Neuronal stem cell (in vitro differentiated cells): ENCODE measurements around the gene GUCA1A.
A peak's percentile ranks its signal among the peaks of the same experiment; 100 is the strongest.

Experiments
- DNase-seq: peaks from one replicate; pipeline ENCODE4 v3.0.0-alpha.2; 2013; ENCODE audit warnings: low spot score
- H2AFZ ChIP-seq: one replicate; pipeline ENCODE4 v1.6.1; 2013; ENCODE audit warnings: mild to moderate bottlenecking, low read length, inconsistent platforms
- H2AK5ac ChIP-seq: 2 replicates; pipeline ENCODE4 v1.6.1; 2013; ENCODE audit warnings: low read depth, mild to moderate bottlenecking, inconsistent platforms, low read length, moderate library complexity, mixed read lengths
- H2BK120ac ChIP-seq: 2 replicates; pipeline ENCODE4 v1.6.1; 2013; ENCODE audit warnings: low read depth, mild to moderate bottlenecking, inconsistent platforms, low read length, moderate library complexity, mixed read lengths
- H2BK12ac ChIP-seq: one replicate; pipeline ENCODE4 v1.6.1; 2013; ENCODE audit warnings: low read length, inconsistent platforms
- H2BK15ac ChIP-seq: 2 replicates; pipeline ENCODE4 v1.6.1; 2013; ENCODE audit warnings: mild to moderate bottlenecking, low read length, inconsistent platforms, mixed read lengths
- H2BK5ac ChIP-seq: one replicate; pipeline ENCODE4 v1.6.1; 2013; ENCODE audit warnings: inconsistent platforms, mild to moderate bottlenecking, low read length, moderate library complexity
- H3K14ac ChIP-seq: one replicate; pipeline ENCODE4 v1.6.1; 2013; ENCODE audit warnings: low read length, inconsistent platforms
- H3K18ac ChIP-seq: 2 replicates; pipeline ENCODE4 v1.6.1; 2013; ENCODE audit warnings: low read length, inconsistent platforms
- H3K23ac ChIP-seq: 2 replicates; pipeline ENCODE4 v1.6.1; 2013; ENCODE audit warnings: low read depth, mild to moderate bottlenecking, mixed read lengths, low read length, inconsistent platforms; ENCODE audit not compliant: poor library complexity
- H3K27ac ChIP-seq: replicated peaks from 3 replicates; pipeline ENCODE4 v1.5.1; 2013; ENCODE audit warnings: low read length, inconsistent platforms
- H3K27me3 ChIP-seq, 3 experiments: 2 replicates each; pipeline ENCODE4 v1.6.1; 2013; ENCODE audit warnings: low read length in 3 of 3, mild to moderate bottlenecking in 2 of 3, inconsistent platforms in 1 of 3, low read depth in 1 of 3, mixed read lengths in 1 of 3, moderate library complexity in 1 of 3; ENCODE audit not compliant: control insufficient read depth in 3 of 3, insufficient read depth in 3 of 3
- H3K36me3 ChIP-seq, 2 donors: replicated peaks in 1 of 2; 2 replicates each; pipeline ENCODE4 v1.6.1; 2013; ENCODE audit warnings: low read length in 2 of 2; ENCODE audit not compliant: control insufficient read depth in 2 of 2, insufficient read depth in 2 of 2
- H3K4ac ChIP-seq: 2 replicates; pipeline ENCODE4 v1.6.1; 2013; ENCODE audit warnings: inconsistent platforms, mild to moderate bottlenecking, low read length, moderate library complexity
- H3K4me1 ChIP-seq, 2 donors: 1 replicate in 1 of 2; 2 replicates in 1 of 2; pipeline ENCODE4 v1.6.1; 2013; ENCODE audit warnings: low read length in 2 of 2, low read depth in 1 of 2; ENCODE audit not compliant: control insufficient read depth in 2 of 2, insufficient read depth in 1 of 2
- H3K4me2 ChIP-seq: one replicate; pipeline ENCODE4 v1.6.1; 2013; ENCODE audit warnings: mild to moderate bottlenecking, low read length, inconsistent platforms; ENCODE audit not compliant: insufficient read depth, poor library complexity, severe bottlenecking
- H3K4me3 ChIP-seq, 2 donors: 2 replicates each; pipeline ENCODE4 v1.5.1; 2013; ENCODE audit warnings: low read length in 2 of 2, mild to moderate bottlenecking in 2 of 2, inconsistent platforms in 1 of 2, moderate library complexity in 1 of 2
- H3K79me1 ChIP-seq: one replicate; pipeline ENCODE4 v1.6.1; 2013; ENCODE audit warnings: low read depth, mild to moderate bottlenecking, inconsistent platforms, low read length, moderate library complexity
- H3K9ac ChIP-seq: one replicate; pipeline ENCODE4 v1.6.1; 2013; ENCODE audit warnings: mild to moderate bottlenecking, low read depth, low read length, inconsistent platforms; ENCODE audit not compliant: poor library complexity
- H3K9me3 ChIP-seq, 2 donors: replicated peaks in 1 of 2; 2 replicates each; pipeline versions ENCODE3 to v1.6.1; 2013; ENCODE audit warnings: low read length in 2 of 2, mild to moderate bottlenecking in 2 of 2, inconsistent platforms in 1 of 2, low read depth in 1 of 2, mixed read lengths in 1 of 2, moderate library complexity in 1 of 2; ENCODE audit not compliant: control insufficient read depth in 2 of 2, insufficient read depth in 1 of 2
- H4K8ac ChIP-seq: one replicate; pipeline ENCODE4 v1.6.1; 2013; ENCODE audit warnings: low read depth, mild to moderate bottlenecking, inconsistent platforms, low read length, moderate library complexity
- H4K91ac ChIP-seq: one replicate; pipeline ENCODE4 v1.6.1; 2013; ENCODE audit warnings: low read length, low read depth, mild to moderate bottlenecking, inconsistent platforms; ENCODE audit not compliant: poor library complexity
- WGBS, 2 donors: extraction: QIAGEN DNeasy Blood & Tissue Kit; methylation state at CpG; one replicate each; pipeline ENCODE4 v1.1.7; 2013; ENCODE audit warnings: missing lambda C conversion rate in 2 of 2, mixed read lengths in 1 of 2; ENCODE audit not compliant: insufficient read length in 2 of 2, insufficient replicate concordance in 1 of 2; ENCODE audit errors: extremely low coverage in 2 of 2; 5-methylcytosine and 5-hydroxymethylcytosine counted together

GUCA1A gene

DNA sequence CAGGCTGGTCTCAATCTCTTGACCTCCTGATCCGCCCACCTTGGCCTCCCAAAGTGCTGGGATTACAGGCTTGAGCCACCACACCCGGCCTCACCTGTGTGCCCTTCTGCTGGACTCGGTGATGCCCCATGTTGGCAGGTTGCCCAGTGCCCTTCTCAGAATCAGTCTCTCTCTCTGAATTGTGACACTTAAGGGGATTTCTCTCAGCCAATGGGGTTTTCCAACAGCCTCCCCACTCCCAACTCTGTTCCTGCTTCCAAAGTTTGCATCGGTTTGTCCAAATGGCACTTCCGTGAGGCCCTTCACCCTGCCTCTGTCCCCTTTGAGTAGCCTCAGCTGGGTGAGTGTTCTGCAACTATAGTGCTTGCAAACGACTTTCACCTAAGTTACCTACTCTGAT is 47.6 kb downstream of the GUCA1A start:
- no peak overlapping the region for H3K4me3 ChIP-seq
- no peak overlapping the region for H3K23ac ChIP-seq
- H2BK5ac ChIP-seq = no peak overlapping the region
- no peak overlapping the region for H3K27ac ChIP-seq
- H2BK15ac ChIP-seq = no peak overlapping the region
- H3K27me3 ChIP-seq = no peaks in the 10 kb centered on the region
- no peak overlapping the region for H3K14ac ChIP-seq
- H3K79me1 ChIP-seq = peaks cover 2% of the 10 kb centered on the region
- peak overlapping the region; percentile 29 for H2AFZ ChIP-seq
- no peak overlapping the region for H3K4ac ChIP-seq
- DNase-seq = no peak
- H3K4me2 ChIP-seq = no peak overlapping the region
- H3K4me1 ChIP-seq = peaks cover 0 to 3% of the 10 kb centered on the region in 2 donors
- H3K36me3 ChIP-seq = no peaks in the 10 kb centered on the region
- H3K9ac ChIP-seq = no peak overlapping the region
- no peak overlapping the region for H2BK12ac ChIP-seq
- H3K18ac ChIP-seq = no peak overlapping the region
- no peak overlapping the region for H2AK5ac ChIP-seq
- H4K91ac ChIP-seq = no peak overlapping the region
- no peaks in the 10 kb centered on the region for H3K9me3 ChIP-seq
- no peak overlapping the region for H2BK120ac ChIP-seq
- no peak overlapping the region for H4K8ac ChIP-seq
- WGBS, 2 donors = no CpG with 5 or more reads among the region's 6 CpGs

DNA sequence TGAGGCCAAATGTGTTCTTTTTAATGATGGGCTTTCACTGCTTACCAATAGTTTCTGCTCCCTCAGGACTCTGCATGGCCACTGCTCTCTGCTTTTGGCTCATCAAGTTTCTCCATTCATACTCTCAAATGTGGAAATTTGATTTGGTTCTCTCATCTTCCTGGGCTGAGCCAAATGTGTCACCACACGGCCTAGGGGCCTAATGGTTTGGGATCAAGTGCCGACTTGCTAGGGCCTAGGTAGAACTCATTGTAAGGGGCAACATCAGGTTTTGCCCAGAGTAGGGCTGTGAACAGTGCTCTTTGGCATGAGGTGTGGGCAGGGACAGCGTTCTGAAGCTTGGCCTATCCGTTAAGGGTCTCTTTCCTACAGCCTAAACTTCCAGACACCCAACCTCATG is 48.4 kb downstream of the GUCA1A start:
- H3K4ac ChIP-seq = no peak overlapping the region
- no peak overlapping the region for H2BK120ac ChIP-seq
- no peak overlapping the region for H4K8ac ChIP-seq
- no peak overlapping the region for H3K23ac ChIP-seq
- no peak overlapping the region for H2BK15ac ChIP-seq
- no peaks in the 10 kb centered on the region for H3K9me3 ChIP-seq
- H3K36me3 ChIP-seq = peaks cover 0 to under 1% of the 10 kb centered on the region in 2 donors
- H3K27me3 ChIP-seq = no peaks in the 10 kb centered on the region
- no peak overlapping the region for H3K27ac ChIP-seq
- H3K4me1 ChIP-seq = peaks cover 0 to 2% of the 10 kb centered on the region in 2 donors
- H3K4me3 ChIP-seq = no peak overlapping the region
- H3K18ac ChIP-seq = no peak overlapping the region
- no peak overlapping the region for H2BK12ac ChIP-seq
- H2BK5ac ChIP-seq = no peak overlapping the region
- DNase-seq = no peak
- H3K4me2 ChIP-seq = no peak overlapping the region
- H2AFZ ChIP-seq = peak overlapping the region; percentile 29
- no peaks in the 10 kb centered on the region for H3K79me1 ChIP-seq
- no CpG with 5 or more reads among the region's 4 CpGs for WGBS, 2 donors
- H3K9ac ChIP-seq = no peak overlapping the region
- no peak overlapping the region for H4K91ac ChIP-seq
- H3K14ac ChIP-seq = no peak overlapping the region
- no peak overlapping the region for H2AK5ac ChIP-seq

DNA sequence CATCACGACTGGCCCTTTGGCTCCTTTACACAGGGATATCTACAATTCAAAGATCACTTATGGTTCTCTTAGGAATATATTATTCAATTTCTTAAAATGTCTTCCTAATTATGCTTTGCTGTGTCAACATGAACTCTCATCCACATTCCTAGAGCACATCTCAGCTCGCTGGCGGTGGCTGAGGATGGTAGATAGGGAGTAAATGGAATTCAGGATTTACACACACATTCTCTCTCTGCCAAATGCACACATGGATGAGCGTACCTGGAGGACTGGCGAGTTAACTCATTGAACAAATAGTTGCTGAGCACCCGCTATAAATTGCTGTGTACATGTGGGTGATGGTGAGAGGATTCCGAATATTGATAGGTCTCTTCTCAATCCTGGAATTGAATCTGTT is 49.3 kb downstream of the GUCA1A start:
- Histone ChIP-seq H3K9ac (no peak overlapping the region), H3K9me3 (no peaks in the 10 kb centered on the region), H3K79me1 (no peaks in the 10 kb centered on the region), H3K27me3 (no peaks in the 10 kb centered on the region), H3K4ac (no peak overlapping the region), H3K23ac (no peak overlapping the region), H2BK5ac (no peak overlapping the region), H3K27ac (no peak overlapping the region), H2BK120ac (no peak overlapping the region), H2BK15ac (no peak overlapping the region), H2AFZ (no peak overlapping the region), H3K36me3 (peaks cover 2 to 9% of the 10 kb centered on the region in 2 donors), H3K18ac (no peak overlapping the region), H2AK5ac (no peak overlapping the region), H4K91ac (no peak overlapping the region), H2BK12ac (no peak overlapping the region), H3K4me3 (no peak overlapping the region), H3K4me1 (no peaks in the 10 kb centered on the region), H3K4me2 (no peak overlapping the region), H3K14ac (no peak overlapping the region), H4K8ac (no peak overlapping the region)
- no CpG with 5 or more reads among the region's 7 CpGs for WGBS, 2 donors
- DNase-seq = no peak

DNA sequence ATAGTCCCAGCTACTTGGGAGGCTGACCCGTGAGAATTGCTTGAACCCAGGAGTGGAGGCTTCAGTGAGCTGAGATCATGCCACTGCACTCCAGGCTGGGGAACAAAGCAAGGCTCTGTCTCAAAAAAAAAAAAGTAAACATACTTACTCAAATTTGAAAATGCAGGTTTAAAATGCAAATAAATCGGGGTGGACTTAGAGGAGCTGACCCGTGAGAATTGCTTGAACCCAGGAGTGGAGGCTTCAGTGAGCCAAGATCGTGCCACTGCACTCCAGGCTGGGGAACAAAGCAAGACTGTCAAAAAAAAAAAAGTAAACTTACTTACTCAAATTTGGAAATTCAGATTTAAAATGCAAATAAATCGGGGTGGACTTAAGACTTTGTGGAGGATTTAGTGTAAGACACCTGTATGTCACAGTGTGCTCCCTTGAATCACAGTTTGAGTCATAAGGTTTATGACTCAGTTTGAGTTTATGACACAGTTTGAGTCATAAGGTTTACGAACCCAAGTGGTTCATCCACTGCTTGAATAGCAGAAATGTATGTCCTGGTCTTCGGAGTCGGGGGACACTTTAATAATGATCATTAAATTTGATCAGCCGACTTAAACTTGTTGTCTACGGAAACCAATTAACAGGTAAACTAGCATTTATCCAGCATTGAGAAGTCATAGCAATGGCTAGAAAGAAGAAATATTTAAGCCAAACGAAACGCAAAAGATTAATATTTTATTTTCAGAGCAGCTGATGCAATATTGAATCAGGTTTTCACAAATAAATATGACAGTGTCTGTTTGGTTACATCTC is 51.3 kb downstream of the GUCA1A start:
- H2BK12ac ChIP-seq = no peak overlapping the region
- no peak overlapping the region for H3K14ac ChIP-seq
- H3K4me3 ChIP-seq = no peak overlapping the region
- H3K27ac ChIP-seq = no peak overlapping the region
- no peaks in the 10 kb centered on the region for H3K27me3 ChIP-seq
- no peak overlapping the region for H2BK5ac ChIP-seq
- H3K79me1 ChIP-seq = no peaks in the 10 kb centered on the region
- H3K9ac ChIP-seq = no peak overlapping the region
- H2BK120ac ChIP-seq = no peak overlapping the region
- H3K18ac ChIP-seq = no peak overlapping the region
- no peak overlapping the region for H3K4me2 ChIP-seq
- H3K9me3 ChIP-seq = no peaks in the 10 kb centered on the region
- H3K23ac ChIP-seq = no peak overlapping the region
- H4K8ac ChIP-seq = no peak overlapping the region
- no CpG with 5 or more reads among the region's 12 CpGs for WGBS, 2 donors
- no peak overlapping the region for H2BK15ac ChIP-seq
- peaks cover 12 to 29% of the 10 kb centered on the region in 2 donors for H3K36me3 ChIP-seq
- no peak overlapping the region for H4K91ac ChIP-seq
- H2AK5ac ChIP-seq = no peak overlapping the region
- DNase-seq = no peak
- no peak overlapping the region for H3K4ac ChIP-seq
- no peaks in the 10 kb centered on the region for H3K4me1 ChIP-seq
- no peak overlapping the region for H2AFZ ChIP-seq
